ENCODE results near the gene MST1.

- no peak for TF ChIP-seq POLR2A (IDR thresholded peaks at IDR 0.05; ENCODE audit: low read depth, low read length)
- peak; percentile 53 for TF ChIP-seq CTCF (conservative IDR thresholded peaks at IDR 0.05; ENCODE audit: low read depth, low read length)
- no peak for TF ChIP-seq CEBPB (IDR thresholded peaks at IDR 0.05; ENCODE audit: low read depth, low read length)
- TF ChIP-seq RAD21 (IDR thresholded peaks at IDR 0.05; ENCODE audit: low read length): no peak; the same call in 1 of the 2 replicates
These were observed 12.3 kb upstream of the MST1 start for GRCh38 chr3:49701388-49702077.
